Effector memory CD8-positive, alpha-beta T cell (primary cell): ENCODE data around the gene TSPOAP1.
"Not testable (repeated sequence)": the region's sequence is repeated elsewhere in the genome, so short reads cannot be mapped to it uniquely, and the experiment has no call there.

ENCODE experiments used
- ATAC-seq: fragments of 150-1000 bp; cut with Tn5 transposase; replicated peaks from 2 replicates; pipeline ENCODE4 v1.10.0; 2021; ENCODE audit warnings: mild to moderate bottlenecking, moderate library complexity
- DNase-seq, 3 experiments: peaks; one replicate each; pipeline ENCODE4 v3.0.0; 2021
- H3K27ac Mint-ChIP-seq, 2 donors: one replicate each; pipeline ENCODE4 v1.8.0; 2022; ENCODE audit warnings: mild to moderate bottlenecking in 2 of 2, mixed read lengths in 2 of 2, moderate library complexity in 2 of 2
- H3K27me3 Mint-ChIP-seq, 2 donors: one replicate each; pipeline ENCODE4 v1.8.0; 2022; ENCODE audit warnings: mixed read lengths in 2 of 2
- H3K36me3 Mint-ChIP-seq: one replicate; pipeline ENCODE4 v1.8.0; 2022; ENCODE audit warnings: mild to moderate bottlenecking, moderate library complexity, mixed read lengths; ENCODE audit not compliant: insufficient read depth
- H3K4me1 Mint-ChIP-seq, 2 donors: one replicate each; pipeline ENCODE4 v1.8.0; 2022; ENCODE audit warnings: low read depth in 2 of 2, mixed read lengths in 2 of 2
- H3K4me3 Mint-ChIP-seq, 2 donors: one replicate each; pipeline ENCODE4 v1.8.0; 2022; ENCODE audit warnings: mild to moderate bottlenecking in 2 of 2, mixed read lengths in 2 of 2, moderate library complexity in 2 of 2
- H3K9me3 Mint-ChIP-seq, 2 donors: one replicate each; pipeline ENCODE4 v1.8.0; 2022; ENCODE audit warnings: mixed read lengths in 2 of 2

The TSPOAP1 gene

DNA sequence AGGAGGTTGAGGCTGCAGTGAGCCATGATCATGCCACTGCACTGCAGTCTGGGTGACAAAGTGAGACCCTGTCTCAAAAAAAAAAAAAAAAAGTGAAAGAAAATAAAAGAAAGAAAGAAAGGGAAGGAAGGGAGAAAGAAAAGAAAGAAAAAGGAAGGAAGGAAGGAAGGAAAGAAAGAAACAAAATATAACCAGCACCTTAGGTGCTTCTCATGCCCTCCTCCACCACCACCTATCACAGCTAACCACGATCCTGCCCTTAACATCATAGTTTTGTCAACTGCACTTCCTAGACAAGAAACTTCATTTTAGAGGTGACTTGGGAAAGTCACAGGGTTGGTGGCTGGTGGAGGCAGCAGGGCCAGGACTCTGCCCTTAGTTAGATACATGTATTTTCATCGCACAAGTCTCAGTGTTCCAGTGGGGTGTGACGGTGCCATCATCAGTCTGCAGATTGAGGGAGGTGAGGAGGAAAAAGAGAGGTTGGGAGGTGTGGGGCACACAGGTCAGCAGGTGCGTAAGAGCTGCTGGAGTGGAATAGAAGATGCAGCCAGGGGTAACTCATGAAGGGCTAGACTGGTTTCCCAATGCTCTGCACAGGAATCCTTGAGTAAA lies 13.4 kb upstream of the TSPOAP1 start:
- Mint-ChIP-seq H3K27ac (peak overlapping the region; percentile 95 to 98), H3K27me3 (no peaks in the 10 kb centered on the region), H3K9me3 (no peaks in the 10 kb centered on the region), H3K36me3 (peaks cover 74% of the 10 kb centered on the region), H3K4me1 (peaks cover 72 to 88% of the 10 kb centered on the region in 2 donors), H3K4me3 (peak overlapping the region; percentile 90 to 100)
- ATAC-seq, result no peak
- DNase-seq, result no peak

- peaks cover 79 to 89% of the 10 kb centered on the region in 2 donors for H3K4me1 Mint-ChIP-seq
- H3K4me3 Mint-ChIP-seq, result peak overlapping the region; percentile 90 to 100
- not testable (repeated sequence) for DNase-seq
Measured at GRCh38 chr17:58341136-58341860, 12.7 kb upstream of the TSPOAP1 start.

GRCh38 chr17:58340405-58340876 lies 11.8 kb upstream of the TSPOAP1 start:
- peak overlapping the region; percentile 90 to 100 for H3K4me3 Mint-ChIP-seq
- peaks cover 71% of the 10 kb centered on the region for H3K36me3 Mint-ChIP-seq
- H3K27ac Mint-ChIP-seq, result peak overlapping the region; percentile 95 to 98
- no peak for ATAC-seq
- H3K4me1 Mint-ChIP-seq, result peaks cover 85 to 94% of the 10 kb centered on the region in 2 donors
- DNase-seq, result no peak
- no peaks in the 10 kb centered on the region for H3K9me3 Mint-ChIP-seq
- no peaks in the 10 kb centered on the region for H3K27me3 Mint-ChIP-seq

More at GRCh38 chr17:58341136-58341860, 12.7 kb upstream of the TSPOAP1 start:
- Mint-ChIP-seq H3K36me3 (peaks cover 74% of the 10 kb centered on the region), H3K27ac (peak overlapping the region; percentile 95 to 98)
- ATAC-seq, H3K27me3 Mint-ChIP-seq, H3K9me3 Mint-ChIP-seq: not testable (repeated sequence)

DNA sequence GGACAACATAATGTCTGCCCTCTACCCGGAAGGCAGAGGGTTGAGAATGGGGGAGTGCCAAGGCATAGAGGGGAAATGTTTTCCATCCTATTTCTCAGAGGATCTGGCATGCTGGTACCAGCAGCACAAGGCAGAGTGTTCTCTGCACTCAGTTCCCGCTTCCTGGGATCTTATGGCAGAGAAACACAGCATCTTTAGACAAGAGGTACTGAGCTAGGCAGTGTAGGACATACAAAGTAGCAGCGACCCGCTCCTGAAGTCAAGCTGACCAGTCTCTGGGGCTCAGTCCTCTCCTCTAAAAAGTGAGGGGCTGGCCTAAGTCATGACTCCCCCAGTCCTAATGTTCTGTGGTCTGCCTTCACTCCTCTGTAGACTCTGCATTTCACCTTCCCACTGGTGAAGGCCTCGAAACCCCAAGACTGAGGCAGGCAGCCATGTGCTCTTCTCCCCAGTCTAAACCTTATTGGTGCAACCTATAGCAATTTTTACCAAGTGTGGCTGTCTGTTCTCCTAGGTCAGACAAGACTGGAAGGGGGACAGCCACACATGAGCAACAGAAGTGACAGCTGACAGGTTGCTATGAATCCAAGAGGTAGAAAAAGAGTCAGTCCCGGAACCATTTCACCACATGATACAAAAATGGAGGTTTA lies 11.3 kb upstream of the TSPOAP1 start:
- DNase-seq (no peak), ATAC-seq (no peak)
- H3K9me3 Mint-ChIP-seq, result no peaks in the 10 kb centered on the region
- H3K4me1 Mint-ChIP-seq, result peaks cover 83 to 93% of the 10 kb centered on the region in 2 donors
- H3K27ac Mint-ChIP-seq, result peak overlapping the region; percentile 95 to 98
- H3K4me3 Mint-ChIP-seq, result peak overlapping the region; percentile 90 to 100
- peaks cover 71% of the 10 kb centered on the region for H3K36me3 Mint-ChIP-seq
- no peaks in the 10 kb centered on the region for H3K27me3 Mint-ChIP-seq

DNA sequence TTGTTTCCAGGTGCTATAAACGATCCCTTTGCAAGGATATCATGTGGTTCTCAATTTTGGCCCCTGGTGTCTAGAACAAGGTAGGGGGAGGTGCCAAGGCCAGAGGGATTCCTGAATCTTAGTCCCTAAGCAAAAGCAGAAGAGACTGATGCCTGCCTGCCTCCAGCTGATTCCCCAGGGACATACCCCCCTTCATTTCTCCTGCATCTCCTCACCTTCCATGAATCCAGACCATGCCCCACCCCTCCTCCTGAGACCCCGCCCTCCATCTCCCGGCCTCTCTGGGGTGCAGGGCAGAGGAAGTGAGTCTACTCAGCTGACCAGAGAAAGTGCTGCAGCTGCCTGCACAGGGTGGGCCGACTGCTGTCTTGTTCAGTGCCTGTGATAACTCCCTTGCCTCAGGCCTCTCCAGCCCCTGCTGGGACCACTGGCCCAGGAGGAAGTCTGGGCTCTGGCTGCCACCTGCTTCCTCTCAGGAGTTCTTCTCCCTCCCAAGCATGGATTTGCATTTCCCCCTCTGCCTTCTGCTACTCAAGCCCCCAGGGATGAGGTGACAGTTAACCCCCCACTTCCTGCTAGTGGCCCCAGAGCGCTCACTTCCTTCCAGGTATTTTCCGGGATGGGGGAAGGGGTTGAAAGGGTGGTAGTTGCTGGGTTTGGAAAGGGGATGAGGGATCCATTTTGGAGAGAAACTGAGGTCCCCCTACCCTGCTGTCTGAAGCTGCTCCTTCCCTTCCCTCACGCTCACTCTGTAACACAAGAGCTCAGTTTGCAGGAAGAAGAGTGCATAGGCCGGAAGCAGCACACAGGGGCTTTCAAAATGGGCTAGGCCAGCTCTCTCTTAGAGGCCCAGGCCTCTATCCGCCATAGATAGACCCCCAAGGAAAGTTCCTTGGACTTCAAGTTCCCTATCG lies 10.5 kb upstream of the TSPOAP1 start:
- DNase-seq (peak in 1 of 3 experiments; percentile 27), ATAC-seq (no peak)
- H3K27me3 Mint-ChIP-seq, result no peaks in the 10 kb centered on the region
- H3K4me3 Mint-ChIP-seq, result peak overlapping the region; percentile 90 to 100
- peaks cover 63% of the 10 kb centered on the region for H3K36me3 Mint-ChIP-seq
- H3K4me1 Mint-ChIP-seq, result peaks cover 84 to 93% of the 10 kb centered on the region in 2 donors
- no peaks in the 10 kb centered on the region for H3K9me3 Mint-ChIP-seq
- H3K27ac Mint-ChIP-seq, result peak overlapping the region; percentile 95 to 98

DNA sequence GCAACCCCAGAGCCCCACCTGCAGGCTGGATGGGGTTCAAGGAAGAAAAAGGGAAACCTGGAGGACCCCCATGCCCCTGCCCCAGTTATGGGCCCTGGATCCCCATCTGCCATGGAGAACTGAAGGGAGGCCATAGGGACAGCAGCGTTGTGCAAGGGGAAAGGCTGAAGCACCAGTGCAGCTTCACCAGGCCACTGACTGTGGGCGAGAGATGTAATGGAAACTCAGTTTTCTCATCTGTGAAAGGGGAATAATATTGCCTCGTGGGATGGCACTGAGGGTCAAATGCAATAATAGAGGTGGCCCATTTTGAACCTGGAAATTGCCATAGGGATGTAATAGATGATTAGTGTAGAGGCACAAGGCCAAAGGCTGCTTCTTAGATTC lies 9.9 kb upstream of the TSPOAP1 start:
- no peaks in the 10 kb centered on the region for H3K27me3 Mint-ChIP-seq
- ATAC-seq, result peak; percentile 0
- peak overlapping the region; percentile 95 to 98 for H3K27ac Mint-ChIP-seq
- H3K9me3 Mint-ChIP-seq, result no peaks in the 10 kb centered on the region
- H3K36me3 Mint-ChIP-seq, result peaks cover 62% of the 10 kb centered on the region
- H3K4me3 Mint-ChIP-seq, result peak overlapping the region; percentile 90 to 100
- H3K4me1 Mint-ChIP-seq, result peaks cover 84 to 93% of the 10 kb centered on the region in 2 donors
- DNase-seq, result no peak

GRCh38 chr17:58337600-58338453 lies 9.2 kb upstream of the TSPOAP1 start:
- H3K4me3 Mint-ChIP-seq, result peak overlapping the region; percentile 90 to 100
- H3K27ac Mint-ChIP-seq, result peak overlapping the region; percentile 95 to 98
- no peaks in the 10 kb centered on the region for H3K9me3 Mint-ChIP-seq

GRCh38 chr17:58337210-58337599 lies 8.6 kb upstream of the TSPOAP1 start:
- H3K27ac Mint-ChIP-seq, result peak overlapping the region; percentile 95 to 98
- peak overlapping the region; percentile 90 to 100 for H3K4me3 Mint-ChIP-seq
- no peaks in the 10 kb centered on the region for H3K9me3 Mint-ChIP-seq
- DNase-seq (peak in 2 of 3 experiments; percentile 49 to 55), ATAC-seq (peak; percentile 13)
- H3K4me1 Mint-ChIP-seq, result peaks cover 81 to 85% of the 10 kb centered on the region in 2 donors
- H3K36me3 Mint-ChIP-seq, result peaks cover 63% of the 10 kb centered on the region
- H3K27me3 Mint-ChIP-seq, result no peaks in the 10 kb centered on the region

More at GRCh38 chr17:58337600-58338453, 9.2 kb upstream of the TSPOAP1 start:
- peaks cover 82 to 90% of the 10 kb centered on the region in 2 donors for H3K4me1 Mint-ChIP-seq
- DNase-seq (peak; percentile 86 to 88 (median 87)), ATAC-seq (peak; percentile 73)
- no peaks in the 10 kb centered on the region for H3K27me3 Mint-ChIP-seq
- H3K36me3 Mint-ChIP-seq, result peaks cover 62% of the 10 kb centered on the region

DNA sequence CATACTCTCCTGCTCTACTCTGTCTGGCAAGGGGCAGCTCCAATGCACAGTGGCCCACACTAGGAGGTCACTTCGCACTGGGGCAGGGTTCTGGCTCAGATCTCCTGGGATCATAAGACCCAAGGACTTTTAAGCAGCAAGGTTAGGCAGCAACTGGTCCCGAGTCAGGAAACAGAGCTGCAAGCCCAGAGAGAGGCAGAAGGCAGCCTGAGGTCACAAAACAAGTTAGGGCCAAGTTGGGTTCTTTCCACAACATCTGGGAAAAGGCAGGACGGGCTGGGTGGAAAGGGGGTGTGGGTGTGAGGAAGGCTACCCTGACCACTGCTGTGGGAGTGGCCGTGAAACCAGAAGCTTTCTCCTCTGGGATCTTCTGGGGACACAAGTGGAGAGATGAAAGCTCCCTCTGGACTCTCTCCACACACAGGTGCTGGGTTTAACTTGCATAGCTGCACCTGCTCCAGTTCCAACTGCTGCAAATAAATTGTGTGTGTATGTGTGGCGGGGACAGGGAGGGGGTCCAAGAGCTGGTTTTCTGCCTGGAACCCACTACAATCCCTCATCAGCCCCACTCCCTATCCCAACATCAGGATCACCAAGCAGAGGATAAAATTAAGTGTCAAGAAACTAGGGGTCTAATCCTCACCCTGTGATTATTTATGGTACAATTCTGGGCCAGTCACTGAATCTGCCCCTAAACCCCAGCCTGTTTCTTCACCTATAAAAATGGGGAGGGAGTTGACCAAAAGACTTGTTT lies 8.0 kb upstream of the TSPOAP1 start:
- Mint-ChIP-seq H3K27me3 (no peaks in the 10 kb centered on the region), H3K36me3 (peaks cover 66% of the 10 kb centered on the region), H3K27ac (peak overlapping the region; percentile 95 to 98), H3K4me1 (peaks cover 80 to 82% of the 10 kb centered on the region in 2 donors), H3K9me3 (no peaks in the 10 kb centered on the region), H3K4me3 (peak overlapping the region; percentile 90 to 100)
- no peak for ATAC-seq
- DNase-seq, result no peak

- peak overlapping the region; percentile 95 to 98 for H3K27ac Mint-ChIP-seq
- H3K9me3 Mint-ChIP-seq, result no peaks in the 10 kb centered on the region
- peak; percentile 41 for ATAC-seq
- DNase-seq, result peak; percentile 62
- H3K4me1 Mint-ChIP-seq, result peaks cover 80 to 82% of the 10 kb centered on the region in 2 donors
- H3K27me3 Mint-ChIP-seq, result no peaks in the 10 kb centered on the region
- H3K4me3 Mint-ChIP-seq, result peak overlapping the region; percentile 90 to 100
- peaks cover 69% of the 10 kb centered on the region for H3K36me3 Mint-ChIP-seq
Measured at GRCh38 chr17:58335779-58336455, 7.3 kb upstream of the TSPOAP1 start.

DNA sequence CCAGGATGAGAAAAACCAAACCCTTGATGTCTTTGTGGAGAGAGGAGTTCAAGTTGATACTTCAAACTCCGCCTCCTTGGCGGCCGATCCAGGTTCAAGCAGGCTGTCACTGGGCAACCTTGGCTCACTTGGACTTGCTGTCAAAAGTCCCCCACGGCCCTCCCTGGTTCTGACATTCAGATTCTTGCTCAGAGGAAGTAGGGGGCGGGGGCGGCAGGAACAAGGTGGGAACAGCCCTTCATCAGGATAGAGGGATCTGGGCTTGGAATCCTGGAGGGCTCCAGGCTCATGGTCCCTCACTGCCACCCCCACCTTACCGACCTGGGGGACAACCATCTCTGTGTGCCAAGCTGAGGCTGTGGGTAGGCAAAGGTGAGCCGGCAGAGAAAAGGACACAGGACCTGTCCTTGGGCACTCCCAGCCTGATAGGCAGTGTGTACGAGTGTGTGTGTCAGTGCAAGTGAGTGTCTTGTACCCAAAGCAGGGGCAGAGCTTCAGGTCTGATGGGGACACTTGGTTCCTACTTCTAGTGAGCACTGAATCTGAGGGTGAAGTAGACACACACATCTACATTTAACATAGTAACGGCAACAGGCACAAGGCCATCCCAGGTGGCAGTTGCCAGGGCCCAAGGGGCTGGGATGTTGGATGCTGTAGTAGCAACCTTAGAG lies 6.6 kb upstream of the TSPOAP1 start:
- Mint-ChIP-seq H3K27ac (peak overlapping the region; percentile 95 to 98), H3K36me3 (peaks cover 72% of the 10 kb centered on the region), H3K9me3 (no peaks in the 10 kb centered on the region), H3K4me3 (peak overlapping the region; percentile 90 to 100), H3K4me1 (peaks cover 77 to 84% of the 10 kb centered on the region in 2 donors), H3K27me3 (no peaks in the 10 kb centered on the region)
- DNase-seq (no peak), ATAC-seq (no peak)
